Dermis blood vessel endothelial cell (primary cell): Measurements from ENCODE around the gene CAB39L. TPM values are rescaled to one million over a fixed set of nuclear protein-coding genes. Genes with fewer than 3 reads are reported as not detected.
"Not testable (repeated sequence)": the region's sequence is repeated elsewhere in the genome, so short reads cannot be mapped to it uniquely, and the experiment has no call there.

Source experiments
- DNase-seq: peaks from one replicate; pipeline ENCODE4 v3.0.0; 2010
- total RNA-seq: library from RNA; depleted of rRNA; stranded (reverse); fragments of >200 nt; gene quantifications from 2 replicates; pipeline ENCODE4 v1.2.3, GENCODE V29; 2014

Gene CAB39L
- total RNA-seq, 1 donor from 2014 or later: 8.3 TPM

DNA sequence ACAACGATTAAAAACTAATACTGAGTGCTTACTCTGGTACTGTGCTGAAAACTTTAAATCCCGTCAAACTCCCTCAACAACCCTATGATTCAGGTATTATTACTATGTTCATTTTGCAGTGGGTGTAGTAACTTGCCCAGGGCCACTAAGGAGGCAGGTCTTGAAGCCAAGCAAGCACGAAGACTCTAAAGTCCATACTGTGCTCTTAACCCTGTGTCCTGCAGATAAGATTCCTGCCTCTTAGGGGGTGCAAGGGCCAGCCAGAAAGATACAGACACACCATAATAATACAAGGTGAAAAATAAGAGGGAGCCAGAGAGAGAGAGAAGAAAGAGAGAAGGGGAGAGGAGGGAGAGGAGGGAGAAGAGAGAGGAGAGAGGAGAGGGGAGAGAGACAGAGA is 100.6 kb downstream of the CAB39L start:
- no peak for DNase-seq

DNA sequence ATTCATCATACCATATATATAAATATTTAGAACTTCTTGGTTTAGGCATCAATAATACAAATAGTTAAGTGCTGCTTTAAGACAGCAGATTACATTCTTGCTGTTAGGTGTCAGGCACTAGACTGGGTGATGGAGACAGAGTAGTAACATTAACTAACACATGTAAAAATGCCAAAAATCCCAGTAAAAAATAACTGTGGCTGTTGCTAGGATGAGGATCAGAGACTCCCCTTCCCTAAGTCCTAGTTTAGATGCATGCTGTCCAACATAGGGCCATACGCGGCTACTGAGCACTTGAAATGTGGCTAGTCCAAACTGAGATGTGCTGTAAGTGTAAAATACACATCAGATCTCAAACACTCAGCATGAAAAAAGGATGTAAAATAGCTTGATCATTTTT is 101.4 kb downstream of the CAB39L start:
- DNase-seq: no peak

DNA sequence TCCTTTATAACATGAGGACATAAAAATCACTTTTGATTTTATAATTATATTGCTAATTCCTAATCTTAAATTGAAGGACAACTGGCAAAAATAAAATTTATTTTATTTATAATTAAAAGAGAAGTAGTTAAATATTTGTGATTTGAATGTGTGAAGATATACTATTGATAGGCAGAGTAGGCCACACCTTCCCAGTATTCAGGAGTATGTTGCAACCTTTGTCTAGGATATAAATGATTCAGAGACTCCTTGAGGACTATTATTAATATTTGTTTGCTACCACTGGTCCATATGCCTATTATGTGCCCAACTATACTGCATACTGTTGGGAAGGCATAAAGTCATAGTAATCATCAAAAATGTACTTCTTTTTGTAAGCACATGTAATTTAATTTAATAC is 101.9 kb downstream of the CAB39L start:
- DNase-seq: no peak

DNA sequence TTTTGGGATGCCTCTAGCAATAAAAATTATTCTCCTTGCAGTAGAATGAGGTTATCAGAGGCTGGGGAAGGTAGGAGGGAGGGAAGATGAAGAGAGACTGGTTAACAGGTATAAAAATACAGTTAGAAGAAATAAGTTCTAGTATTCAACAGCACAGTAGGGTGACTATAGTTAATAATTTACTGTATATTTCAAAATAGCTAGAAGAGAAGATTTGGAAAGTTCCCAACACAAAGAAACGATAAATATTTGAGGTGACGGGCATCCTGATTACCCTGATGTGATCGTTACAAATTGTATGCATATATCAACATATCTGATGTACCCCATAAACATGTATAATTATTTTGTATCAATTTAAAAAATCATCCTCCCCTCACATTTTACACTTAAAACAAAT is 102.3 kb downstream of the CAB39L start:
- no peak for DNase-seq

DNA sequence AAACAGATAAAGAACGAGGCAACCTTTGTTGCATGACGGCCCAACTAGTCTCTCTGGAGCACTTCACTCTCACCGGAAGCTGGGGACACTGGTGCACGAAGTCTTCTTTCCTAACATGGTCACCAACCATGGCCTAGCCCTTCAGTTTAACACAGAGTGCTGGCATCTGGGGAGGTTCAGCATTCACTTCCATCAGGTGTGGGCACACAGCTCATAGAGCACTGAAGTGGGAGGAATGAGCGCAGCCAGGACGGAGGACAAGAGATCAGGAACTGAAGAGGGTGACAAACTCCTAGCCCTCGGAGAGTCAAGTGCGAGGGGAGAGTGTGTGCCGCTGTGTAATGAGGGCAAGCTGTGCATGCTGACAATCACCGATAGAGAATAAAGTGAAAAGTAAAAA is 103.7 kb downstream of the CAB39L start:
- DNase-seq: no peak

DNA sequence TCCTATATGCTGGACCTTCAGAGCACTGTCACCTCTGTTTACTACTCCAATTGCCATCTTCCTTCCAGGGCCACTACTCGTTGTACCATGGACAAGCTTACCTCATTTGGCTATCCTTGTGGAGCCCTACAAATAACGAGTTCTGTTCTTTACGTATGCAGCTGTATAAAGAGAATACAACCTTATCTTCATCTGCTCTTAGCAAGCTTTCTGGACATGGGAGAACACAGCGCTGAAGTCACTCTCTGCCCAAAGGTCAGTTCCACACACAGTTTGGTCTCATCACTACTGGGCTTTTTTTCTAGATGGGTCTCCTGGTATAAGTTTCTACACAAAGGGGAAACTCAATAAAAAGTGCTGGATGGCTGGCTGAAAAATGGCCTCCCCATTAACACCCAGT is 107.2 kb downstream of the CAB39L start:
- no peak for DNase-seq

DNA sequence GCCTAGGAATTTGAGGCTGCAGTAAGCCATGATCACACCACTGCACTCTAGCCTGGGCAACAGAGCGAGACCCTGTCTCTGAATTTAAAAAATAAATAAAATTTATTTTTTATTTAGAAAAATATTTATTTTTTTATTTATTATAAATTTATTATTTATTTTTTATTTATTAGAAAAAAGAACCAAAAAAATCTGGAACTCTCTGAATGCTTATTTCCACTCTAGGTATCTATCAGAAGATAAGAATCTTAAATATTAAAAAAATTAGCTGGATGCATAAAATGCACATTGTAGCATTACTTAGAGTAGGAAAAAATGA is 113.4 kb downstream of the CAB39L start:
- DNase-seq: no peak

DNA sequence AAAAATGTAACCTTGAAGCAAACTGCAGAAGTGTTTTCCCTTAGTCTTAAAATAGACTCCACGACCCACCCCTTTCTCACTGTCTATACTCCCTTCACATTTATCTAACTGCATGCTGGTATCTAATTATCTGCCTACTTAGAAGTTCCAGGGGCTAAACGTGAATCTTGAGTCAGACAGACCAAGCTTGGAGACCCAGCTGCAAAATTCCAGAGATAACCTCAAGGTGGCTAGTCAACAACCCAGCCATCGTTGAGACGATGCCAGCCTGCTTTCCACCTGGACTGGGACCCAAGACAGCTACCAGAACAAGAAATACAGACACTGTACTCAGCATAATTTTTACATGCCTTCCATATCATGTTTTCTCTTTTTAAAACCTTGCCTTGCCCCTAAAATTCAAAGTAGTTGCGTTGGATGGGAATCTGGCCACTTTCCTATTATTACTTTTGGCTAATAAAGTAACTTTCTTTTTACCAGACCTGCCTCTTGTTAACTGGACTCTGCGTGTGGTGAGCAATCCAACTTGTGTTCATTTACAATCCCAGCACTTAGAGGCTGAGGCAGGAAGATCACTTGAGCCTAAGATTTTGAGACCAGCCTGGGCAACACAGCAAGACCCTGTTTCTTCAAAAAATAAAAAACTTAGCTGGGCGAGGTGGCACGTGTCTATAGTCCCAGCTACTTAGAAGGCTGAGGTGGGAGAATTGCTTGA is 113.9 kb downstream of the CAB39L start:
- no peak for DNase-seq

DNA sequence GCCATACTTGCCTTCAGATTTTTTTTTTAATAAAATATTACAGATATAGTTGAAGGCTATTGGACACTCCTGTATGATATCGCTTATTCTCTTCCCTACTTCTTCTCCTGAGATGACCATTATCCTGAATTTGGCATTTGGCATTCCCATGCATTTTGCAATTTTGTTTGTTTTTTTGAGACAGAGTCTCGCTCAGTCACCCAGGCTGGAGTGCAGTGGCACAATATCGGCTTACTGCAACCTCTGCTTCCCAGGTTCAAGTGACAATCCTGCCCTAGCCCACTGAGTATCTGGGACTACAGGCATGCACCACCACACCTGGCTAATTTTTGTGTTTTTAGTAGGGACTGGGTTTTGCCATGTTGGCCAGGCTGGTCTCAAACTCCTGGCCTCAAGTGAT is 116.7 kb downstream of the CAB39L start:
- DNase-seq: not testable (repeated sequence)

DNA sequence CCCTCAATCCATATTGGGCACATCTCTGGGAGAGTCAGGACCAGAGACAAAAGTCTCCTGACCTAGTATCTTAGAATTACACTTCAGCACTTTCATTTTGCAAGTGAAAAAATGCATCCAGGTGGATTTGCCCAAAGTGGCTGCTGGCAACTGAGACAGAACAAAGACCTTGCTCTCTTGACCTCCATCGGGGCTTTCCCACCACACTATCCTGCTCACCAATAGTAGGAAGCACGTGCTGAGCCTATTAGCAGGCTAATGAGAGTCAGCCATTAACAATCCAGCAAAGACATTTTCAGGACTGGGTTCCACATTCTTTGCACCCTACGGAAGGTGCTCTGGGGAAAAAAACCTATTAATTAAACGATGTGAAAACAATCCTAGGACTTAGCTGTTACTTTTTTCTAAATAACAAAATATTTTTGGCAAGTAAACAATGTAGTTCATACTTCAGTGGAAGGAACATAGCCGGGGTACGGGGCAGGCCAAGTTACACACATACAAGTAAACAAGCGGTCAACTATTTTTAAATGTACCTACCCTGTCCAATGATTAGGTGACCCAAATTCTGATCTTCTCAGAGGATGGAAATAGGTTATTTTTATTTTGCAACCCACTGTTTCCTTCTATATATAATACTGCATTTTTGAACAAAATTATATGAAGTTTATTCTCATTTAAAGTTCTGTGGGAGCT is 117.5 kb downstream of the CAB39L start:
- no peak for DNase-seq

DNA sequence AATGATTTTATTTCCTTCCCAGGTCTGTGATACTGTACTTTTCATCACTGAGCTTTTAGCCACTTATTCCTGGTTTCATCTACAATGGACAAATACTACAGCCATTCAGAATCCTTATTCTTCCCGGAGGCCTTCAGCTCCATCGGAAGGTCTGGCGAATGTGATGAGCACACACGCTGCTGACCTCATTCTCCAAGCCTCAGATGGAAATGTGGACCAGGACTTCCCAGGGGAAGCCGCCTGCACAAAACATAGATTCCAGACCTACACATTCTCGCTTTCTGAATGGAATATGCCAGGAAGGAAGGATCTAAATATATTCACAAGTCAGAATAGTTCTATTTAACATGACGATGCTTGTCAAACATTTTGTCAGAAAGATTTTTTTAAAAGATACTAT is 120.5 kb downstream of the CAB39L start:
- no peak for DNase-seq

DNA sequence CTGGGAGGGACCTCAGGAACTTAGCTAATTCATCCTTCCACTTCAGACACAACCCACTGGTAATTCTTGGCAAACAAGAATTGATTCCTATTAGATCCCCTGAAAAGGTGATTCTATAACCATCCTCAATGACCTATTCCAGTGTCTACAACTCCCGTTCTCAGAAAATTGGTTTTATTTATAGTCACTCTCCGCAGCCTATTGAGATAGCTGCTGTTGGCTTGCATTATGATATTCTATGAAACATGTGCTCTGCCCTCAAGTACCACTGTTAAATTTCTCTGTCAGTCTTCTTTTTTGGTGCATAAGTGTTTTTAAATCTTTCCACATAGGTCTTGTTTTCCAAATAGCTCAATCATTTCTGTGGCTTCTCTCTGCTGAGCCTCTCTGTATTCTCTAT is 121.2 kb downstream of the CAB39L start:
- DNase-seq: no peak

DNA sequence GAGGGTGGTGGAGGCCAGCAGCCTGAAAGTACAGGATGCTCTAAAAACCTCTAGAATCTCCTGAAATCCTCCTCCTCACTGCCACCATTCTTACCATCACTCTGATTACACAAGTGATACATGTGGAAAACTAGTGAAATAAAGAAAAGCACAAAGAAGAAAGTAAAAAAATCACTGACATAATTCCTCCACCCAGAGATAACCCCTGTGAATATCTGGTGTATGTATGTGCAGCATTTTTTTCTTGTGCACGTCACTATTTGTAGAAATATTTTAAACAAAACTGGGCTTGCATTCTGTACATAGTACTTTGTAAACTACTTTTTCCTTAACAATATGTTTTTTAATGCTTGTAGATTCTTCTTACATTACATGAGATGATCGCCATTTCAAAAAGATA is 122.9 kb downstream of the CAB39L start:
- DNase-seq: no peak

DNA sequence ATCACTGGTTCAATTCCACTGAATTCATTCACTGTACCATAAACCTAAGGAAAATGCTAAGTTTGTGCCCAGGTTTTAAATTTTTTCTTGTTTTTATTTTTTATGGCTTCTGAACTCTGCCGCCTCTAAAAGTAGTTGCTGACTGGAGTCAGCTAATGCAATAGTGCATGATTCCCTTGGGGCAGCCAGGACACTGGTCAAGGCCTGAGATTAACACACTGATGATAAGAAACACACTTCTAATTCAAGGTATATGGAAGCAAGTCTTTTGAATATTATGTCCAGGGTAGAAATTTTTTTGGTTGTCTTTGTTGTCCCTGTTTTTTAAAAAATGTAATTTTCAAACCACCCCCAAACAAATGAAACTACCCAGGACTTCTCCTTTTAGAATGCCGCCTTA is 123.9 kb downstream of the CAB39L start:
- no peak for DNase-seq

DNA sequence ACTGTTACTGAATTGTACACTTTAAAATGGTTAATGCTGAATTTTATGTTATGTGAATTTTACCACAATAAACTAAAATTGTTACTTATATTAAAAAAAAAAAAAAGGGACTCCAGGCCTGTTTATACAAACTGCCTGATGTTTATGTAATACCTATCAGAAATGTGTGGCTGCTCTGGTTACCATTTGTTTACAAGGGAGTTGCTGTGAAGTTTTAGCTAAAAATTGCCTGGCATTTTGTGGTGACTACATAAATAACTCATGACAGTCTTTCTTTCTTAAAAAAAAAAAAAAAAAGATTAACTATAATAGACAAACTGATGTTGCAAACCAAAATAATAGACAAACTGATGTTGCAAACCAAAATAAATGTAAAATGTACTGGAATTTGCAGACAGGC is 124.3 kb downstream of the CAB39L start:
- DNase-seq: no peak

DNA sequence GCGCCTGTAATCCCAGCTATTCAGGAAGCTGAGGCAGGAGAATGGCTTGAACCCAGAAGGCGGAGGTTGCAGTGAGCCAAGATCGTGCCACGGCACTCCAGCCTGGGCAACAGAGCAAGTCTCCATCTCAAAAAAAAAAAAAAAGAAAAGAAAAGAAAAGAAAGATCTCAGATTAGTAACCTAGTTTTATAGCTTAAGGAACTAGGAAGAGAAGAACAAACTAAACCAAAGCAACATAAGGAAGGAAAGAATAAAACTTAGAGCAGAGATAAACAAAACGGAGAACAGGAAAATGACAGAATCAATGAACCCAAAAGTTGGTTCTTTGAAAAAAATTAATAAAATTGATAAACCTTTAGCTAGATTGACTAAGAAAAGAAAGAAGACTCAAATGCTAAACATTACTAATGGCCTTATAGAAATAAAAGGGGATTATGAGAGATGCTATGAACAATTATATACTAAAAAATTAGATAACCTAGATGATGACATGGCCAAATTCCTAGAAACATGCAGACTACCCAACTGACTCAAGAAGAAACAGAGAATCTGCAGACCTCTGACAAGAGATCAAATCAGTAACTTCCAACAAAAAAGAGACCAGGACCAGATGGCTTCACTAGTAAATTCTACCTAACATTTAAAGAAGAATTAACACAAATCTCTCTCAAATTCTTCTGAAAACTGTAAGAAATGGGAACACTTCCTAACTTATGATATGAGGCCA is 127.9 kb downstream of the CAB39L start:
- no peak for DNase-seq

DNA sequence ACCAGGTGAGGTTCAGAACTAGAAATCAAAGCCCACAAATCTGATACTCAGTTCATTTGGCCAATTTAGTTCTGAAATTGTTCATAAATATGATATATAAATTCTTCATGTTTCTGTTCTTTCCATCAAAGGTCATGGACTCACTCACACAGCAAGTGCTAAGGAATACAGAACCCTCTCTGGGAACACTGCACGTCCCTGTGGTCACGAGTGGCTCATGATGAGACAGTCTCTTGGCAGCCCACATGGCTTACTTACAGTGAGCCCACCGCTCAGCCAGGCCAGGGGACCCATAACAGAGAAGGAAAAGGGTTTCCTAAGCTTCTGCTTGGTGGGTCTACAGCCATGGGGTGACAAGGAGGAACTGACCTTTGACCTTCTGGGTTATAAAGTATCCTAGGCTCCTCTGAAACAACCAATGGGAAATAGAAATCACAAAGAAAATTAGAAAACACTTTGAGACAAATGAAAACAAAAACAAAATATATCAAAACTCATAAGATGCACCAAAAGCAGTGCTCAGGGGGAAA is 128.8 kb downstream of the CAB39L start:
- no peak for DNase-seq

DNA sequence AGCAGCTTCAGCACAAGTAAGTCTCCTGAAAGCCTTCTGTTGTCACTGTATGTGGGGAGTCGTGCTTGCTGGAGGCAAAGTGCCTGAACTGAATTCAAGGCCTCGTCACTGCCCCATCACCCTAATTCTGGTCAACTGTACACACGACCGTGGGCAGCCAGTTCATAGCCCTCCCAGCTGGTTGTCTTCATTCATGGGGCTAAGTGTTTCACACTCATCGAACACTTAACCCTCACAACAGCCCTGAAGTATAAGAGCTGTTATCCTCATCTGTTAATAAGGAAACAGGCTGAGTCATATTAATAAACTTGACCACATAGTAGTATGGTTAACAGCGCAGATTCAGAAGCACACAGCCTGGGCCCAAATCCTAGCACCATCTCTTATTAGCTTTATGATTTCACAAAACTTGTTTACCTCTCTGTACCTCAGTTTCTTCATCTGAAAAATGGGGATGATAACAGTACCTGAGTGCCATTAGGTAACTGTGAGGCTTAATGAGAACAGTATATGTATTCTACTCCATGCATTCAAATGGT is 129.5 kb downstream of the CAB39L start:
- no peak for DNase-seq

DNA sequence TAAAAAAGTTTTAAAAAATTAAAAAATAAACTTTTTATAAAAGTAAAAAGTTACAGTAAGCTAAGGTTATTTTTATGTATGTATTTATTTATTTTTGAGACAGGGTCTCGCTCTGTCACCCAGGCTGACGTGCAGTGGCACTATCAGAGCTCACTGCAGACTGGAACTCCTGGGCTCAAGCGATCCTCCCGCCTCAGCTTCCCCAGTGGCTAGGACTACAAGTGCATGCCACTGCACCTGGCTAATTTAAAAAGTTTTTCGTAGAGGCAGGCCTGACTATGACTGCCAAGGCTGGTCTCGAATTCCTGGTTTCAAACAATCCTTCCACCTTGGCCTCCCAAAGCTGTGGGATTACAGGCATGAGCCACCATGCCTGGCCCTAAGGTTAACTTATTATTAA is 132.0 kb downstream of the CAB39L start:
- no peak for DNase-seq

DNA sequence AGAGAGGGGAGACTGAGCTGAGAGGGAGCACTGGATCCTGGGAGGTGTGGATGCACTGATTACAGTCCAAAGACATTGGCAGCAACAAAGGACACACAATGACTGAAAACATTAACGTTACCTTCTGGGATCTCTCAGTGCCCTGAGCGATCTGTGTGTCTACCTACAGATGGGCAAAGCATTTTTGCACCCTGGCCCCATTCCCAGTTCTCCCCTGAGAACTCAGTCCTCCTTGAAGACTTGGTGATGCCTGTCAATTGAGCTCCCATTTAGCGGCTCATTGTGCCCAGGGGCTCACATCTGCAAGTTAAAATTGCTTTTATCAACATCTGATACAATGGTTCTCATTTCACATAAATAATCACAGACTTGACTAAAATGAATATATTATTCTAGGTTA is 133.6 kb downstream of the CAB39L start:
- DNase-seq: no peak

DNA sequence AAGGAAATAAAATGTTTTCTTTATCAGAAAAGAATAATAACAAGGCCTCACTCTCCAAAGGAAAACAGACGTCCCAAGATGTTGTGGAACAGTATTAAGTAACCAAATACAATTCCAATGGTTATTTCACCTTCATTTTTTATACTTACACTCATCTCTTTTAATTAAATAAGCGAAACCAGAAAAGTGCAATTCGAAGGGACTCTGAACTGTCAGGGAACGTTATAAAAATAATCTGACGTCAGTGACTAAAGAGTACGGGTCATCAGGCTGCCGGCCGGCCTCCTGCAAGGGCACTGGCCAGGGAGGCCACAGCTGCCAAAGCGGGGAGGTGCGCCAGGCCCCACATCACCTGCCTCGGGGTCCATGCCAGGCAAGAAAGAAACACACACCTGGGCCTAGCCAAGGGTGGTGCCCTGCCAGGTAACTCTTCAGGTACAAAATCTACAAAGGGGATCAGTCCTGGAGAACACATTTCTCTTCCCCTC is 134.9 kb downstream of the CAB39L start:
- DNase-seq: peak; percentile 37

DNA sequence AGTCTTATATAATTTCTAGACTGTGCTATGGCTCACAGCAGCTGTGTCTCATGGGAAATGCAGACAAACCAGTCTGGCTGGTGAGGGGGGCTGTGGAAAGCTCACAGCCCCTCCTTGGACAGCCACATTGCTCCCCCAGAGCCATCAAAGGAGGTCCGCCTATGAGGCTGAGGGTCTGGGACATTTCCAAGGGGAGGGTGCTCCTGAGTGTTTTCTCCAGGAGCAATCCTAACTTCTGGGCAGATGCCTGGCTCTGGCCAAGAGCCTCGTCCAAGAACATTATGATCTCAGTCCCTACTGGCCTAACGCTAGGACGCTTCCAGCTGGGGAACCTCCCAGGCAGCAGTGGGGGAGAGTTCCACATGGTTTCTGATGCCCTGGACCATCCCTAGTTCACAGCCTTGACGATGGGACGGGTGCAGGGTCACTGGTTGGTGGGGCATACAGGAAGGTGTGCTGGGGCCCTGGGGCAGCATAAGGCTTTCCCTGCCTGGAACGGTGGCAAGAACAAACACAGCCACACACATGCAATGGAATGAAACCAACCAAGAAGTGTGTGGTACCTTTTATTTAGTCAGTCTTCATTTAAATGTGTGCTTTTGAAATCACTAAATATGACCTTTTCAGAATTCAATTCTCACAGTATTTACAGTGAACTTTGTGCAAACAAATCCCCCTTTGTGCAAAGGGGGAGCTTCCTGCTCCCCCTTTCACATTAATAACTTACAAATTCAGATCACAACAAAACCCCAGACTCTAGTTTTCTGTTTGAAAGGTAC is 135.6 kb downstream of the CAB39L start:
- no peak for DNase-seq

DNA sequence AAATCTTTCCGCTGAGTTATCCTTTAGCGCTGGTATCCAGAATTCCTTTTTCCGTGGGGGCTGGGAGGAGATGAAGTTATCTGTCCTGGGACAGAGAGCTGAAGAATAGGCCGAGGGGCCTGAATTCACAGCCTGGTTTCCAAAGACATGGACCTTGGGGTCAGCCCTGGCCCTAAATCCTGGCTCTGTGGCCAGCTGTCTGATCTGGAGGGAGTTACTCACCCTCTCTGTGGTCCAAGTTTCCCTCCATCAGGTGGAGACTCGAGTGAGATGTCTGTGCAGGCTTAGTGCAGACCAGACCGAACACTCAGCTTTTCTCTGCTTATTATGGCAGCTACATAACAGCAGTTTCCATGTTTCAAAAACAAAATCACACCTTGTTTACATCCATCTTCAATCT is 136.5 kb downstream of the CAB39L start:
- no peak for DNase-seq
